Measurements from ENCODE around the gene ZNF606.

ZNF606 gene

DNA sequence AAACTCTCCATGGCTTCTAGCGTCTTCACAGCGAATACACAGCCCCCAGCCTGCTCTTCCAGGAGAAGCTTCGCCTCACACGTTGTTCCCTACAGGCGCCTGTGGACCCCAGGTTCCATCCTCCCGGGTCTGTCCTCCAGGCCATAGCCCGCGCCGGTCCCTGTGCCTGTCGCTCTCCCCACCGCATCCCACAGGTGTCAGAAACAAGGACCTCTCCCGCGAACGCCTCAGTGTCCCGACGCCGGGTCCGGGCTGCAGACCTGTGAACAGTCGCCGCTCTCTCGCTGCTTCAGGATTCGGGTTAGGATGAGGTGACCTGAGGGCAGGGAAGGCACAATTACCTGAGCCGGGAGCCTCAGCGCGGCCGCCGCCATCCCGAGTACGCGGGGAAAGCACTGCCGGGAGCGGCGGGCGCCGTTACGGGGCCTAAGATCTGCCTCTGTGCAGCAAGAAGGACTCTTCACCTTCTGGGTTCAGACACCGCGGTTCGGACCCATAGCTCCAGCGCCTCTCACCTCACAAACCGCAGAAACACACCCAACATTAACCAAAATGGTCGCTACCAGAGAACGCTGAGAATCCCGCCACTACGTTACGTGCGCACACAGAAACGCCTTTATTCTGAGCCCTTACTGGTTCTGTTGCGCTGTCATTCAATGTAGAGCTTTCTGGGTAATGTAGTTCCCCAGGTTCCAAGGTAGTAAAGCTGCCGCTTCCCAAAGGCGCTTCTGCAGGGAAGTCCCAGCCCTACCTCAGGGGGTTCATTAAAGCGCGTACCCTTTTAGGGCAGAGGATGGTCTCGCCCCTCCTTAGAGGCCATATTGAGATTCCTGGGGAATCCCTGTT, 67.6 kb downstream of the ZNF606 start, which contains the start of gene ZNF418:
ZNF418 (minus strand) TSS at position 583 of the 846 bp plus-strand sequence. CDS start 1,580 bp downstream, outside the sequence.
- in situ Hi-C loops (cut with MboI; ENCODE audit: low sequenced_read_pairs): no loop called here

- in situ Hi-C loops (cut with MboI; ENCODE audit: low sequenced_read_pairs): no loop called here
Measured at GRCh38 chr19:57927587-57927986, 75.0 kb downstream of the ZNF606 start.
